K562 (cell line): ENCODE data around the gene UNC45A. TPM values are rescaled to one million over a fixed set of nuclear protein-coding genes. Genes with fewer than 3 reads are reported as not detected.

Source experiments
- ELK3 ChIP-seq: fragments of 450-650 bp; formaldehyde crosslinking; IDR thresholded peaks from 2 replicates; pipeline ENCODE4 v1.4.0; 2020; ENCODE audit warnings: mild to moderate bottlenecking
- JUND ChIP-seq, 2 experiments: IDR thresholded peaks; 2 replicates in 1 of 2; 3 replicates in 1 of 2; pipeline ENCODE4 v1.6.1; 2011; ENCODE audit warnings: borderline replicate concordance in 2 of 2, low read depth in 2 of 2, low read length in 2 of 2, improper control_type of control experiment in 1 of 2, missing biosample characterization in 1 of 2, missing genetic modification characterization in 1 of 2, missing genetic modification reagents in 1 of 2
- L3MBTL2 ChIP-seq: fragments of 450-650 bp; IDR thresholded peaks from 2 replicates; pipeline ENCODE4 v1.6.1; 2016; ENCODE audit warnings: mild to moderate bottlenecking, moderate library complexity
- MAZ ChIP-seq, 2 experiments: fragments of 450-650 bp in 1 of 2; sonication (generic) in 1 of 2; formaldehyde crosslinking; IDR thresholded peaks in 1 of 2; conservative IDR thresholded peaks in 1 of 2; 2 replicates each; pipeline versions ENCODE4 v1.4.0 to v1.5.0; 2020; ENCODE audit warnings: mild to moderate bottlenecking in 1 of 2, missing genetic modification reagents in 1 of 2
- REST ChIP-seq, 2 experiments: fragments of 450-650 bp; formaldehyde crosslinking in 1 of 2; IDR thresholded peaks; 2 replicates each; pipeline versions ENCODE4 v1.4.0 to v1.6.1; 2014 to 2020; ENCODE audit warnings: mild to moderate bottlenecking in 2 of 2, borderline replicate concordance in 1 of 2, low read depth in 1 of 2
- RREB1 ChIP-seq: fragments of 250-450 bp; sonication (Bioruptor Pico); IDR thresholded peaks from 2 replicates; pipeline ENCODE4 v1.4.0; 2020
- VEZF1 ChIP-seq: fragments of 200-800 bp; sonication (Bioruptor generic); IDR thresholded peaks from 2 replicates; pipeline ENCODE4 v1.6.1; 2017; ENCODE audit warnings: missing genetic modification characterization, missing compliant biosample characterization
- polyA plus RNA-seq, 8 experiments: library from polyadenylated mRNA; depleted of rRNA in 4 of 8; stranded (reverse) in 5 of 8; unstranded in 3 of 8; fragments of >200 nt; fragmentation: Nextera tagmentation in 2 of 8; fragmentation: Illumina TruSeq in 1 of 8; extraction: Ambion mirVana in 2 of 8; extraction: Trizol in 1 of 8; gene quantifications; 2 replicates each; pipeline versions ENCODE4 v1.2.1 to v1.2.3, GENCODE V29; 2011 to 2014; ENCODE audit warnings: inconsistent platforms in 1 of 8, missing spikeins in 1 of 8
- total RNA-seq, 7 experiments: library from RNA; depleted of rRNA in 6 of 7; stranded (reverse); fragments of >200 nt in 6 of 7; fragmentation: Illumina TruSeq in 2 of 7; extraction: Trizol in 2 of 7; gene quantifications; 2 replicates each; pipeline versions ENCODE4 v1.2.1 to v1.2.3, GENCODE V29; 2011 to 2021; ENCODE audit warnings: low replicate concordance in 1 of 7

Gene UNC45A
- total and polyA plus RNA-seq, 9 of the 15 experiments (the other 6 are each of a cell fraction or from before 2014, with no cell fraction given) = 22.4 to 79.3 (median 43.7) TPM

- TF ChIP-seq VEZF1 (CRISPR knock-in tag) (peak; percentile 54), L3MBTL2 (peak; percentile 52; the same call in 1 of the 2 replicates), RREB1 (CRISPR knock-in tag) (0 out of 2 replicates have a peak, but pooled peaks have one; percentile 11), MAZ (CRISPR knock-in tag; conservative IDR thresholded peaks at IDR 0.05 in 1 of 2, IDR thresholded peaks at IDR 0.05 in 1 of 2) (peak; percentile 63 to 85), JUND (IDR thresholded peaks at IDR 0.05; ENCODE audit: borderline replicate concordance, low read depth, low read length) (no peak), JUND (tag; IDR thresholded peaks at IDR 0.05; ENCODE audit: borderline replicate concordance, low read depth, low read length) (peak; percentile 29; the same call in 1 of the 3 replicates), ELK3 (CRISPR knock-in tag) (0 out of 2 replicates have a peak, but pooled peaks have one; percentile 53), REST (IDR thresholded peaks at IDR 0.05; ENCODE audit: borderline replicate concordance) (peak; percentile 93), REST (CRISPR knock-in tag; IDR thresholded peaks at IDR 0.05; ENCODE audit: low read depth) (no peak)
These were observed 49.4 kb upstream of the UNC45A start (continued) for GRCh38 chr15:90885432-90886290.
